Measurements from ENCODE around the gene BNC2.

The BNC2 gene

GRCh38 chr9:16363073-16363781 is 507.2 kb downstream of the BNC2 start:
- no peak for DNase-seq (ENCODE audit: low read depth)
- no peak overlapping the region for H3K4me3 ChIP-seq (ENCODE audit: low read depth, low read length)
- TF ChIP-seq, protein P1, sequence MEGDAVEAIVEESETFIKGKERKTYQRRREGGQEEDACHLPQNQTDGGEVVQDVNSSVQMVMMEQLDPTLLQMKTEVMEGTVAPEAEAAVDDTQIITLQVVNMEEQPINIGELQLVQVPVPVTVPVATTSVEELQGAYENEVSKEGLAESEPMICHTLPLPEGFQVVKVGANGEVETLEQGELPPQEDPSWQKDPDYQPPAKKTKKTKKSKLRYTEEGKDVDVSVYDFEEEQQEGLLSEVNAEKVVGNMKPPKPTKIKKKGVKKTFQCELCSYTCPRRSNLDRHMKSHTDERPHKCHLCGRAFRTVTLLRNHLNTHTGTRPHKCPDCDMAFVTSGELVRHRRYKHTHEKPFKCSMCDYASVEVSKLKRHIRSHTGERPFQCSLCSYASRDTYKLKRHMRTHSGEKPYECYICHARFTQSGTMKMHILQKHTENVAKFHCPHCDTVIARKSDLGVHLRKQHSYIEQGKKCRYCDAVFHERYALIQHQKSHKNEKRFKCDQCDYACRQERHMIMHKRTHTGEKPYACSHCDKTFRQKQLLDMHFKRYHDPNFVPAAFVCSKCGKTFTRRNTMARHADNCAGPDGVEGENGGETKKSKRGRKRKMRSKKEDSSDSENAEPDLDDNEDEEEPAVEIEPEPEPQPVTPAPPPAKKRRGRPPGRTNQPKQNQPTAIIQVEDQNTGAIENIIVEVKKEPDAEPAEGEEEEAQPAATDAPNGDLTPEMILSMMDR (IDR thresholded peaks at IDR 0.05; ENCODE audit: insufficient read depth, low read depth, low read length, missing control alignments): no peak

DNA sequence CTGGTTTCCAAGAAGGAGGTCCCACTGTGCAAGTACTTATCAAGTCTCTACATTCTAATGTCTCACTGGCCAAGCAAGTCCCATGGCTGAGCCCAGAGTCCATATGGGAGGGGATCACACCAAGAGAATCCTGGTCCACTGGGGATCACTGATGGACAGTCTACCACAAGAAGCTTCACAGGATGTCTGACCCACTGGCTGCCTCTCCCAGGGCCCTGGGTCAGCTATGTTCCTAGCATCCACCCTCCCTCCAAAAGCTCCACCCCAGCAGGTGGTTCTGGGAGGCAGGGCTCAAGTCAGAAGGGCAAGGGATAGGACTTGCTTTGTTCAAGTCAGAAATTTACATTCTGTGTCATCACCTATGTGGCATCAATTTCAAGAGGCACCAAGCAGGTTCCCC is 508.5 kb downstream of the BNC2 start:
- H3K4me3 ChIP-seq (ENCODE audit: low read depth, low read length): no peak overlapping the region
- TF ChIP-seq, protein P1 (IDR thresholded peaks at IDR 0.05; ENCODE audit: insufficient read depth, low read depth, low read length, missing control alignments): no peak
- DNase-seq (ENCODE audit: low read depth): no peak

DNA sequence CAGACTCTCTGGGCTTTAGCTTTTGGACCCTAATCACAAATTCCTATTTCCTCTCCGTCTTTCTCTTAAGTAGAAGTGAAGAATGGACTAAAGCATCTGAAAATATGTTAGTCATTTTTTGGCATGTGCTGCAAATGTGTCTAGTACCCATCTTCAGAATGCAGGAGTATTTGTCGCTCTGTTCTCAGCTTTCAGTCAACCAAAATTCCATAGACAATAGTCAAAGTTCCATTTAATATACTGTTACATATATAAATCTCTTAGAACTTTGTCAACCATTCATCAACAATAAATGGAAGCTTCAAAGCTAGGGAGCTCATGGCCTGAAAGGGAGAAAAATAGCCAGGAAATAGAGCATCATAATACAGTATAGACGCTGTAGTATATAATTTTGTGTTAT is 509.4 kb downstream of the BNC2 start:
- TF ChIP-seq, protein P1 (IDR thresholded peaks at IDR 0.05; ENCODE audit: insufficient read depth, low read depth, low read length, missing control alignments): no peak
- no peak for DNase-seq (ENCODE audit: low read depth)
- H3K4me3 ChIP-seq (ENCODE audit: low read depth, low read length): no peak overlapping the region

- TF ChIP-seq, protein P1 (IDR thresholded peaks at IDR 0.05; ENCODE audit: insufficient read depth, low read depth, low read length, missing control alignments): no peak
- no peak for DNase-seq (ENCODE audit: low read depth)
- no peak overlapping the region for H3K4me3 ChIP-seq (ENCODE audit: low read depth, low read length)
These were observed 510.2 kb downstream of the BNC2 start for GRCh38 chr9:16360247-16360646.

All from GM12865 (cell line).